Type B pancreatic cell (in vitro differentiated cells): ENCODE results near the gene PTPN14. TPM values are rescaled to one million over a fixed set of nuclear protein-coding genes. Genes with fewer than 3 reads are reported as not detected.

Source experiments
- DNase-seq: peaks from one replicate; pipeline ENCODE4 v3.0.0; 2021; ENCODE audit warnings: mixed read lengths; ENCODE audit not compliant: unreplicated experiment; ENCODE audit errors: extremely low spot score
- H3K27ac Mint-ChIP-seq: 2 replicates; pipeline ENCODE4 v1.8.0; 2021; ENCODE audit warnings: mild to moderate bottlenecking, mixed read lengths
- H3K27me3 Mint-ChIP-seq: 2 replicates; pipeline ENCODE4 v1.8.0; 2021; ENCODE audit warnings: mixed read lengths
- H3K36me3 Mint-ChIP-seq: 2 replicates; pipeline ENCODE4 v1.8.0; 2021; ENCODE audit warnings: mixed read lengths
- H3K4me1 Mint-ChIP-seq: one replicate; pipeline ENCODE4 v1.8.0; 2021; ENCODE audit warnings: mixed read lengths; ENCODE audit not compliant: unreplicated experiment
- H3K4me3 Mint-ChIP-seq: 2 replicates; pipeline ENCODE4 v1.8.0; 2021; ENCODE audit warnings: mild to moderate bottlenecking, mixed read lengths
- H3K9me3 Mint-ChIP-seq: 2 replicates; pipeline ENCODE4 v1.8.0; 2021; ENCODE audit warnings: mixed read lengths
- total RNA-seq: library from RNA; stranded (reverse); gene quantifications from 2 replicates; pipeline ENCODE4 v1.2.1, GENCODE V29; 2021; ENCODE audit warnings: low replicate concordance
- TF ChIP-seq, protein P1 (sequence below): fragments of 200-600 bp; sonication (generic); conservative IDR thresholded peaks from 2 replicates; pipeline ENCODE4 v1.5.0; 2021; ENCODE audit warnings: antibody characterized with exemption, mild to moderate bottlenecking

Gene PTPN14
- total RNA-seq, 1 donor from 2014 or later, result 29.2 TPM

DNA sequence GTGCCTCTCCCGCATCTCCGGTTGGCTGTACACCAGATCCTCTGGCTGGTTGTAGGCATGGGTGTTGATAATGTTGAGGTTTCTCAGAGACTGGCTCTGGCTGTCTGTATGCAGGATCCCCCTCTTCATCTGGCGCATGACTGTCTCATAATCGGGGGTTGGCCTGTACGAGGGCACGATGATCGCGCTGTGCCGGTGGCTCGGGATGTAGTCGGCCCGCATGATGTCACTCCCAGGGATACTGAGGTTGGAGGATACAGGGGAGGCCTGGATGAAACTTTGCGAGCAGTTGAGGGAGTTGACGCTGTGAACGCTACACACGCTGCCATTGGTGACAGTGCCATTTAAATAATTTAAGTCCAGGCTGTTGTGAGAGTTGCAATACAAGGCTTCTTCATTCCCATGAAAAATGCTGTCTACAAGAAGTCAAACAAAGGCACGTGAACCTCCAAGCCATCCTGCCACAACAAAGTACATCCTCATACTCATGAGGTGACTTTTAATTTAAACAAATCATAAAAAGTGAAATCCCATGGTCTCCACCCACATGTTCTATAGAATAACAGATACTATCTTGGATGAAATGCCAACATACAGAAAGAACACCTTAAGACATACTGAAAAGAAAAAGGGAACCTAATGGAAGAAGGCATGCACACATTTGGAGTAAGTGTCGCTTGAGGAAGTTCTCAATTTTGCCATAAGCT is 166.9 kb downstream of the PTPN14 start:
- Mint-ChIP-seq H3K4me3 (no peak overlapping the region), H3K4me1 (peaks cover 15% of the 10 kb centered on the region), H3K36me3 (peaks cover 35% of the 10 kb centered on the region), H3K9me3 (no peaks in the 10 kb centered on the region), H3K27ac (no peak overlapping the region), H3K27me3 (no peaks in the 10 kb centered on the region)
- no peak for DNase-seq
- TF ChIP-seq, protein P1, sequence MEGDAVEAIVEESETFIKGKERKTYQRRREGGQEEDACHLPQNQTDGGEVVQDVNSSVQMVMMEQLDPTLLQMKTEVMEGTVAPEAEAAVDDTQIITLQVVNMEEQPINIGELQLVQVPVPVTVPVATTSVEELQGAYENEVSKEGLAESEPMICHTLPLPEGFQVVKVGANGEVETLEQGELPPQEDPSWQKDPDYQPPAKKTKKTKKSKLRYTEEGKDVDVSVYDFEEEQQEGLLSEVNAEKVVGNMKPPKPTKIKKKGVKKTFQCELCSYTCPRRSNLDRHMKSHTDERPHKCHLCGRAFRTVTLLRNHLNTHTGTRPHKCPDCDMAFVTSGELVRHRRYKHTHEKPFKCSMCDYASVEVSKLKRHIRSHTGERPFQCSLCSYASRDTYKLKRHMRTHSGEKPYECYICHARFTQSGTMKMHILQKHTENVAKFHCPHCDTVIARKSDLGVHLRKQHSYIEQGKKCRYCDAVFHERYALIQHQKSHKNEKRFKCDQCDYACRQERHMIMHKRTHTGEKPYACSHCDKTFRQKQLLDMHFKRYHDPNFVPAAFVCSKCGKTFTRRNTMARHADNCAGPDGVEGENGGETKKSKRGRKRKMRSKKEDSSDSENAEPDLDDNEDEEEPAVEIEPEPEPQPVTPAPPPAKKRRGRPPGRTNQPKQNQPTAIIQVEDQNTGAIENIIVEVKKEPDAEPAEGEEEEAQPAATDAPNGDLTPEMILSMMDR, result no peak

DNA sequence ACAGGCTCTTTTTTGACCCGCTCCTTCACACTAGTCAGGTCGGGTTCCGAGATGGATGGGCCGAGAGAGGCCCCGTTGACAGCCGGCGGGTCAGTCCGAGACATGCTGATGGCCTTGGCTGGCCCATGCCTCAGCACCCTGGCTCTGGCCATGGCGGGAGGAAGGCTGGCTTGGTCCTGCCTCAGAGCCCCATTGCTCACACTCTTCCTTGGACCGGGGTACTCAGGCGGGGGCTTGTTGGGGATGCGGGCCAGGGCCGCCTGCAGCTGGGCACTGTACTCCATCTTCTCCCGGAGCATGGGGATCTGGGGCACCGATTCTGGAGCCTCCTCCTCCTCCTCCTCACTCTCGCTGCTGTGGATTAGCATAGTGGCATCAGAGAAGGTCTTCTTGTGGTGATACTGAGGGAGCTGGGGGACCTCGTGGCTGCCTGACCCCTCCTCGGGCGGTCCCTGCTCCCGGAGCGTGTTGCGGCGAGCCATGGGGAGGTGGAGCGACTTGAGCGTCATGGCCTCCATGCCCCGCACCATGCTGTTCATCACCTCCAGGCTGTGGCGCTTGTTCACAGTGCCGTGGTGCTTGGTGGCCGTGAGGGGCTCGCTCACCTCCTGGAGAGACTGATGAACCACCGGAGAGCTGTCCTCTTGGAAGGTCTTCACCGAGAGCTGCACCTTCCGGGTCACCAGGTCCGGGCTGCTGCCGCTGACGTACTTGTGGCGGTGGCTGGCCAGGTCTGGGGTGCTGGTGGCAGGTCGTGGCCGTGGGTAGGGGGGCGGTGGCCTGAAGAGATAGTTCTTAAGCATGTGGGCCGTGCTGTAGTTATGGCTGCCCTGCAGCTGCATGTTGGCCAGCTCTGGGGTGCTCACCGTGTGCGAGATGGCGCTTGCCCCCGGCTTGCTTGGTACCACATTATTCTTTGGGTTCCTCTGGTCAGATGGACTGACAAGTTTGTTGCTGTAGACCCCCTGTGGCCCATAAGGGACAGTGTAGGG is 167.7 kb downstream of the PTPN14 start:
- H3K4me1 Mint-ChIP-seq, result peaks cover 22% of the 10 kb centered on the region
- TF ChIP-seq, protein P1, result no peak
- no peak for DNase-seq
- no peak overlapping the region for H3K4me3 Mint-ChIP-seq
- peaks cover 37% of the 10 kb centered on the region for H3K36me3 Mint-ChIP-seq
- H3K9me3 Mint-ChIP-seq, result no peaks in the 10 kb centered on the region
- H3K27me3 Mint-ChIP-seq, result no peaks in the 10 kb centered on the region
- H3K27ac Mint-ChIP-seq, result no peak overlapping the region

GRCh38 chr1:214380986-214381695 is 170.3 kb downstream of the PTPN14 start:
- Mint-ChIP-seq H3K4me3 (no peak overlapping the region), H3K27ac (peak overlapping the region; percentile 47), H3K36me3 (peaks cover 46% of the 10 kb centered on the region), H3K27me3 (no peaks in the 10 kb centered on the region), H3K4me1 (peaks cover 31% of the 10 kb centered on the region), H3K9me3 (no peaks in the 10 kb centered on the region)
- TF ChIP-seq, protein P1, result no peak
- no peak for DNase-seq

- H3K4me1 Mint-ChIP-seq, result peaks cover 31% of the 10 kb centered on the region
- H3K4me3 Mint-ChIP-seq, result no peak overlapping the region
- peak overlapping the region; percentile 47 for H3K27ac Mint-ChIP-seq
- no peak for DNase-seq
- TF ChIP-seq, protein P1, result no peak
- no peaks in the 10 kb centered on the region for H3K27me3 Mint-ChIP-seq
- H3K9me3 Mint-ChIP-seq, result no peaks in the 10 kb centered on the region
- H3K36me3 Mint-ChIP-seq, result peaks cover 46% of the 10 kb centered on the region
These were observed 171.0 kb downstream of the PTPN14 start for GRCh38 chr1:214380396-214380795.

DNA sequence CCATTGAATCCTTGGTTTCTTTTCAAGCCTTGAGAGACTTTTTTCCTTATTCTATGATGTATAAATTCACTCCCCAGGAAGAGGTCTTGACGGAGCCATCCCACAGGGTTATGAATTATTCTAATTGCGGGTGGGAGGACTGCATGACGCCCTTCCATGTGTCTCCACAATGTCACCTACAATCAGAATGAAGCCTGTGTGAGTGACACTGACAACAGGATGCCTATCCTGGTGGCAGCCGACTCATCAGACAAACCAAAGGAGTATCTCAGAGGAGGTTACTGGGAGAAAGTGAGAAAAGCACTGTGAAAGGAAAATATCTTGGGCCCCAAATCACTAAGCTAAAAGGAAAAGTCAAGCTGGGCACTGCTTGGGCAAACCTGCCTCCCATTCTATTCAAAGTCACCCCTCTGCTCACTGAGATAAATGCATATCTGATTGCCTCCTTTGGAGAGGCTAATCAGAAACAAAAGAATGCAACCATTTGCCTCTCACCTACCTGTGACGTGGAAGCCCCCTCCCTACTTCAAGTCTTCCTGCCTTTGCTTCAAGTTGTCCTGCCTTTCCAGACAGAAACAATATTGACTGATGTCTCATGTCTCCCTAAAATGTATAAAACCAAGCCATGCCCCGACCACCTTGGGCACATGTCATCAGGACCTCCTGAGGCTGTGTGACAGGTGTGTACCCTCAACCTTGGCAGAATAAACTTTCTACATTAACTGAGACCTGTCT is 172.0 kb downstream of the PTPN14 start:
- Mint-ChIP-seq H3K27me3 (no peaks in the 10 kb centered on the region), H3K4me1 (peaks cover 31% of the 10 kb centered on the region), H3K27ac (peak overlapping the region; percentile 47), H3K36me3 (peaks cover 41% of the 10 kb centered on the region), H3K4me3 (no peak overlapping the region), H3K9me3 (no peaks in the 10 kb centered on the region)
- TF ChIP-seq, protein P1, result no peak
- DNase-seq, result no peak
